Nucleus accumbens (tissue), 56 donors: ENCODE measurements around the gene RNF220.
A peak's percentile ranks its signal among the peaks of the same experiment; 100 is the strongest.

Source experiments
- DNase-seq, 56 donors: peaks; one replicate each; lab custom pipeline; 2025; lab: John Stamatoyannopoulos, UW

RNF220 gene

DNA sequence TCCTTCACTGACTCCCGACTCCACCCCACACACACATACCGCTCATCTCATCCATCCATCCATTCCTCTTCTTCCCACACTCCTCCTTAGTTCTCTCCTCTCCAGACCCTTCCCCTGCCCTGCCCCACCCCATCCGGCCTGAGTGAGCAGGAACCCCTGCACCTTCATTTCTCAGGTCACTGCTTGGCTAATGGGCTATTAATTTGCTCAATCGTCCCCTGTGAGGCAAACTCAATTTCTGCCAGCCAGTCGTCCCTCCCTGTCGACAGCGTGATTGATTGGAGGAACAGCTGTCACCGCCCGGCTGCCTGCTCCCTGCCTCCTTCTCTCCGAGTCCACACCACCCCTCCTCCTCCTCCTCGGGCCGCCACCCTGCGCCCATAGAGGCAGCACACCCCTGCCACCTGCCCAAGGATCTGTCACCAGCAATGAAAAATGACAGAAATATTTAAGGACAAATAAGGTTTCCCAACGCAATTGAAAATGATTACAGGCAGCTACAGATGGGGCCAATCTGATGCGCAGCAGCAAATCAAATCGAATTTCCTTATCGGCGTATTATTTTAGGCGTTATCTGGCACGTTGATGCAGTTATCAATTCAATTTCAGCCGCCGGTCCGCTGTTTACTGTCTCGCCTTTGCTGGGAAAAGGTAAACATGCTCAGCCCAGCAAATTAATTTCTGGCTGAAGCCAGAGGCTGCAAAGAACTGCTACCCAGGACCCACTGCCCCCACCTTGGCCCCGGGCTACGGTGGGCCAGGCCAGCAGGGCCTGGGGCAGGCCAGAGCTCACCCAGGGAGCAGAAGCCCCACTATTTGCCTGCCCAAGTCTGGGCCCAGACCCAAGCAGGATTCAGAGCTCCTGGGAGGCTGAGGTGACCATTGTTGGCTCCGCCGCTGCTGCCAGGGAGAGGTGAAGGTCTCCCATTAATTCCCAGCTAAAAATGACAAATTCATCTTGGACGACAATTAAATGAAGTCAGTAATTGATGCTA is 197.9 kb downstream of the RNF220 start:
- peak in 2 of 56 donors; percentile 15 to 16 for DNase-seq

DNA sequence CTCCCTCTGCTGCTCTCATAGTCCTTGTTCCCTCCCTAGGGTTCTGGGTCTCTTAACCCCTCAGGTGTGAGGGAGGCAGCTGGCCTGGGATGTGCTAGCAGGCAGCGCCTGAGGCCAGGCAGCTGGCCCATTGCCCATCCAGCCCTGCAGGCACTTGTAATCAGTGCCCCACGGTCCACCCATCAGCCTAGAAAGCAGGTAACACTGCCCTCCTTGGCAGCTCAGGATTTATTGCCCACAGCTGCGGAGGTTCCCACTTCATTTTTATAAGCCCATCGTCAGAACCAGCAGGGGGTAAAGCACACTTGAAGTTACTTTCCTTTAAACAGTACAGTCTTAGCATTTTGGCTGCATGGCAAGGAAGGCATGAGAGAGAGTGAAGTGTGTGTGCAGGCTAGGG is 198.7 kb downstream of the RNF220 start:
- DNase-seq: no peak

DNA sequence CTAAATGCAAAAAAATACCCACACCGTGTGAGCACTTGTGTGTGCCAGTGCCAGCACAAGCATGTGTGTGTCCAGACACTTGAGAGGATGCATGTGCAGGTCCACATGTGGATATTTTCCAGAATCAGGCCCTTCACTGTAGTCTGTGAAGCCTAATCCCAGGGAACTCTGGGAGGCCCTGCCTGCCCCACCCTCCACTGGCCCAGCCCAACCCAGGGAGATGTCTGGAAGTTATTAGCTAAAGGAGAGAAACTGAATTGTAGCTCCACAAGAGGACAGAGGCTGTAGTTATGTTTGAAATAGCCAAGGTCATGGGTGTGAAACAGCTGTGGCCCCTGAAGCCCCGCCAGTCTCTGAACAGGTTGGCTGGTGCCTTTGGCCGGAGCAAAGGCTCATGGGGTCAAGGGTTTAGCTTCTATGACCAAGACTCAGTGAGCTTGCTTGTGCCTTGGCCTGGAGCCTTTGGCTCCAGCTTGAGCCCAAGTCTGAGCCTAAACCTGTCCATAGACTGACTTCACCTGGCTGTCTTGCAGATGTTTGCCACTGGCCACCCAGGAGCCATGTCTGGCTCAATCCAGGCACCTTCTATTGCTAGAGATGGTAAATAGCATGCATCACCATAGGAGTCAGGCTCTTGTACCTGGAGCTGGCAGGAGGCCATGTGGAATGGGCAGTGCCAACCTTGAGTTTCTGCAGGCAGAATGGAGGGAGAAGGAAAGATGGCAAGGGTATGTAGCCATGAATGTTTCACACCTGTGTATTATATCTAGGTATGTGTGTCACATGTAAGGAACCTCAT is 199.3 kb downstream of the RNF220 start:
- no peak for DNase-seq

DNA sequence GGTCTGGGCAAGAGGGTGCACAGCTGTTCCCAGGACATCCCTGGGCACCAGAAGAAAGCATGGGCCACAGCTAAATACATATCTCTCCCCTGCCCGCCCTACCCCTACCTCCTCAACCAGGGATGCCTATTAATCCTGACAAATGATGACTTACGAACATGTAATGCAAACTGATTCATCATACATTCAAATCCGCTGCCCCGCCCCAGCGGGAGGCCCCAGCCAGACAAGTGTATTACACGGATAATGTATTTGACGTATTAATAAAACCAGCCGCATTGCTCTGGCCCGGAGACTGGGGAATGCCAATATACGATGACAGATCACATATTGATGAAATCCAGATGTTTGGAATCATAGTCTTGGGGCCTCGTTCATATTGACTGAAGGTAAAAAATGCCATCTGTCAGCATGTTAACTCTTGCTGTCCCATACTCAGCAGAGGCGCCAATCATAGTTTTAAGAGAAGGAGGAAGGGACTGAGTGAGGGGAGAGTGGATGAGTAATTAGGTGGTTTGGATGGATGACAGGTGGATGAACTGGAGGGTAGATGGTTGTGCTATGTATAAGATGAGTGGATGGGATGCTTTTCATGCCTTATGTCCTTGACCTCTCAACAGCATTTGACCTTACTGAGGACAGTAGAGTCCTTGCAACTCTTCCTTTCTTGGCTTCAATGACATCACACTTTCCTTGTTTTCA is 201.0 kb downstream of the RNF220 start:
- DNase-seq: no peak

DNA sequence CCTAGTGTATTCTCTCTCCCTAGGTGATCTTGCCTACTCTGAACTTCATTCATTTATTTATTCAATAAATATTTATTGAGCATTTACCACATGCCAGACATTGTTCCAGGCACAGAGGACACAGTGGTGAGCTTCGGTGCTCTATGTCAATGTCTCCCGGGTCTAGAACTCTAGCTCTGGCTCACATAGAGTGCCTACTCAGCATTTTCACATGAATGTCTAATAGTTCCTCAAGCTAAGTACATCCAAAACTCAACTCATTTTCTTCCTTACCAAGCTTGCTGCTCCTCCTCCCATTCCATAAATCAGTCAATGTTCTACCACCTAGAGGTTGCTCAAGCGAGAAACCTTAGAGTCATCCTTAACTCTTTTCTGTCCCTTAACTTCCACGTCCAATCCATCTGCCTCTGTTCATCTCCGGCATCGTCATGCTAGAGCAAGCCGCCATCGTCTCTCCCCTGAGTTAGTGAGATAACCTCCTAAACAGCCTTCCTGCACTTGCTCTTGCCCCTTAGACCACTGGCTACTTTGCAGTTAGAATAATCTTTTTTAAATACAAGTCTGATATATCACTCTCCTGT is 201.7 kb downstream of the RNF220 start:
- DNase-seq: no peak

DNA sequence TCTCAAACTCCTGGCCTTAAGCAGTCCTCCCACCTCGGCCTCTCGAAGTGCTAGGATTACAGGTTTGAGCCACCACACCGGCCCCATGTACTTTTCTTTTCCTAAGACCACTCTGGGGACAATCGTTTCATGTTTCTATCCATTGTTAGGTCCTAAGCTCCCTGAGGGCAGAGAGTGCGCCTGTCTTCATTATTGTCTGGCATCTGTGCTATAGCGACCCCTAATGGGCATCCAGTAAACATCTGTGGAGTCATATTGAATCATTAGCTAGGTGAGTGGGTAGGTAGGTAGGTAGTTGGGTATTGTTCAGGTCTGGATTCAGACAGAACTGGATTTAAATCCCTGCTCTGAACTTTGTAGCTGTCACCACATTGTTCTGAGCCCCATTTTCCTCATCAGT is 203.1 kb downstream of the RNF220 start:
- no peak for DNase-seq

DNA sequence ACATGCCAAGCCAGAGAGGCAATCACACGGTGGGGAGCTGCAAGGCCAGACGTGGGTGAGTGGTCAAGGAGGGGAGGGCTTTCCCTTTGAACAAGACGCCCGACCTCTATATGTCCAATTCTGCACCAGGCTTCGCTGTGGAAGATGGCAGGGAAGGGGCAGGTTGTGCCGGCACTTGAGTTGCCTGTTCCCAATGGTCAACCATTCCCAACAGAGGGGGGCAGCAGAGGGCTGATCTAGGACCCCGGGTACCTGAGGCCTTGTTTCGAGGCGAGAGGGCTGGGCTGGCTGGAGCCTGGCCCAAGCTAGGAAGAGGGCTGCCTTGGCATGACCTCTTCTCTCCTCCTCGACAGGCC is 204.3 kb downstream of the RNF220 start:
- peak in 22 of 56 donors; percentile 9 to 67 (median 20) for DNase-seq

DNA sequence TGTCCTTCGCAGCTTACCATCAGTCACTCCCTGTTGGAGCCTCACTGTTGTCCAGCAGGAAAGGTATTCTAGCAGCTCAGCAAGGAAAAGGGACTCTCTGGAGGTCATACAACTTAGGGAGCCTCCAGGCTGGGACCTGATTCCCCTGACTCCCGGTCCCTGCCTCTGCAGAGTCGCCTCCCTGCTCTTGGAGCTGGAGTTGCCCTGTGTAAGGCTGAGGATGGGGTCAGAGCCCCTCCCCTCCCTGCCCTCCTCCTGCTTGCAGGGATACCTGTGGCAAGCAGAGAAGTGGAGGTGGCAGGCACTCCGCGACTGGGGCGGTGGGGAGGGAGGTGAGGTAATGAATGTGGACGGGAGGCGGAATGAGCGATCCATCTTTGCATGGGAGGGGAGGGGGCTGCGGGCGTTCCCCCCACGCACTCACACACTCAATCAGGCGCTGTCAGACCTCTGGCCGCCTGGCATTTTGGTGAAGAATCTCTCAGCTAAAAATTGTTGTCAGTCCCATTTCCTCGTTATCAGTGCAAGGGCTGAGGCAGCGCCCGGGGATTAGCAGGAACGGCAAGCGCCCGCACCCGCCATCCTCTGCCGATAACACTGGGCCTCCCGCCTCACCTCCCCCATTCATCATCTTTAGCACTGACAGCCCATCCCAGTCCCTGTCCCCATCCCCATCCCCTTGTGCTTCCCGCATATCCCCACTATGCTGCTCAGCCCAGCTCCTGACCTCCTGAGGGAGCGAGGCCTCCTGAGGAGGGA is 204.9 kb downstream of the RNF220 start:
- DNase-seq: no peak

DNA sequence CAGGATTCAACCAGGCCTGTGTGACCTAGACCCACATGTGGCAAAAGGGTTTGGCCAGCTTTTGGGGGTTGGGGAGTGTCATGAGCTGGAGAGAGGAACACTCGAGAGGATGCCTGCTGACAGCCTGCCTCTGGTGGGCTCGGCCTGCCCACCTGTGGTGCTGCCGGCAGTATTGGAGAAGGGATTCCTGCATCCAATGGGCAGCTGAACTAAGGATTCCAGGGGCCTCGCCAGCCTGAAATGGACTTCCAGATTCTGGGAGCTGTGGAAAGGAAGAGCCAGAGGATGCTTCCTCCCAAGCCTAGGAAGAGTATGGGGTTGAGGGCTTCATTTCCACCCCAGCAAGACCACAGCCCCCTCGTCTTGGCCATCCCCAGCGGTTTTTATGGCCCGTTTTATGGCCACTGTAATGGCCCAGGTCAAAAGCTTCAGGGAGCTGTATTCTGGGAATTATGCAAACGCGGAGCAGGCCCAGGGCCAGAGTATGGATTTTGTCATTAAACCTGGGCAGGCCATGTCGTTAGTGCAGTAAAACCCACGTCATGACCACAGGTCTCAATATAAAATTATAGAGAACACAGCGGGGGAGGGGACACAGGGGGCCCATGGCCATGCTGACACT is 205.6 kb downstream of the RNF220 start:
- no peak for DNase-seq

DNA sequence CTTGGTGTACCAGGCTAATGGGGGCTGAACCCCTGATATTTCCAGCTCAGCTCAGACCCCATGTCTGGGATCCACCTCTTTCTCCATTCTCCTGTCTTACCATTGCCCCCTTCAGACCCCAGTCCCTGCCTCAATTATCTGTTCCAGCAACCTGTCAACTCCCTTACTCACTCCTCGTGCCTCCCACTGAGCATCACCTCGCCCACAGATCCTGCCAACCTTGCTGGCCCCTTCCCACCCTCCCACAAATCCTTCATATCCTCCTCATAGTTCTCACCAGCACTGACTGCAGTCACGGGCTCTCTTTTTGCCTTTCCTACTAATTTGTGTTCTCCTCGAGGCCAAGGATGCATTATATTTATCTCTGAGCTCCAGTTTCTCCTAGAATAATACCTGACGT is 206.4 kb downstream of the RNF220 start:
- no peak for DNase-seq

DNA sequence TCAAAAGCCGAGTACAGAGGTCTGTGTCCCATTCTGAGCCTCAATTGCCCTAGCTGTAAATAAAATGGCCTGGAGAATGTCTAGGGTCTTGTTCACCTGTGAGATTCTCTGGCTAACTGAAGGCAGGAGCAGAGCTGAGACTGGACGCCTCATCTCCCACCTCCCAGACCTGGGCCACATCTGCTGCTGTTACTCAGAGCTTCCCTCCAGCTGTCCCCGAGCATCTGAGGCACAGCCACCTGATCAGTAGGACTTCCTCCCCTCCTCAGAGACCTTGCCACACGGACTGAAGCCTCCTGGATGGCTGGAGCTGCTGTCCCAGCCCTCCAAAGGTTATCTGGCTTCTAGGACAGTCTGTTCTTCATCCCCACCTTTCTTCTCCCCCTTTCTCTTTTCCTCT is 206.8 kb downstream of the RNF220 start:
- DNase-seq: no peak

DNA sequence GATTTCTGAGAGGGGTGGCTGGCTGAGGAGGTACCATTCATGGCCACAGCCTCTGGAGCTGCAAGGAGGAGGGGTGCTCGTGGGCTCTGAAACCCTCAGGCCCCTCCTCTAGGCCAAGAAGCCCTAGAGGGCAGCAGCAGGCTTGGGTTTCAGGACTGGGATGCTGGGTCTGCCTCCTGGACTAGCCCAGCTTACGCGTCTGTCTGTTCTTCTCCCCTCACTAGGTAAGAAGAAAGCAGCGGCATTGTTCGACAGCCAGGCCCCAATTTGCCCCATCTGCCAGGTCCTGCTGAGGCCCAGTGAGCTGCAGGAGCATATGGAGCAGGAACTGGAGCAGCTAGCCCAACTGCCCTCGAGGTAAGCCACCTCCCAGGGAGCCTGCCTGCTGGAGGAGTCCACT is 208.9 kb downstream of the RNF220 start:
- DNase-seq: no peak

DNA sequence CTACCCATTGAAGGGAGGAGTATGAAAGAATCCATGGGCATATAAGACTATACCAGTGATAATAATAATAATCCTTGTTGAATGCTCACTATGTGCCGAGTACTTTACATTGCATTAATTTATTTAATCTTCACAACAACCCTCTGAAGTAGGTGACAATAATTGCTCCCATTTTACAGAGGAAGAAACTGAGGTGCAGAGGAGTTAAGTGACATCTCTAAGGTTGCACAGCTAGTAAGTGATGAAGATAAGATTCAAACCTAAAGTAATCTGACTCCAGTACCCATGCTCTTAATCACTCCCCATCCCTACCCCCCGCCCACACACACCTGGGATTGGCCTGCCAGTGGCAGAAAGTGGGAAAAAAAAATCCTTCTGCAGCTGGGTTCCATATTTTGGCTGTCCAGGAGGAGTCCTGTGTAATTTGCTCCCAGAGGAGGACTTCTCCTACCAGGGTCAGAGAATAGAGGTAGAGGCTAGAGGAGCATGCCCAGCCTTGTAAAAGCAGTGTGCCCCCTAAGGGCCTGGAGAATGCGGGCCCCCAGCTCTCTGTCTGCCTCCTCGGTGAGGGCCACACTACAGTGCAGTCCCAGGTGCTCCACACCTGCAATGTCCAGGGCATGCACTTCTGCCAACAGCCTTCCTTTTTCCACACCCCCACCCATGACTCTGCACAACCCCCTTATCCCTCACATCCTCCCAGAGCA is 211.4 kb downstream of the RNF220 start:
- no peak for DNase-seq

DNA sequence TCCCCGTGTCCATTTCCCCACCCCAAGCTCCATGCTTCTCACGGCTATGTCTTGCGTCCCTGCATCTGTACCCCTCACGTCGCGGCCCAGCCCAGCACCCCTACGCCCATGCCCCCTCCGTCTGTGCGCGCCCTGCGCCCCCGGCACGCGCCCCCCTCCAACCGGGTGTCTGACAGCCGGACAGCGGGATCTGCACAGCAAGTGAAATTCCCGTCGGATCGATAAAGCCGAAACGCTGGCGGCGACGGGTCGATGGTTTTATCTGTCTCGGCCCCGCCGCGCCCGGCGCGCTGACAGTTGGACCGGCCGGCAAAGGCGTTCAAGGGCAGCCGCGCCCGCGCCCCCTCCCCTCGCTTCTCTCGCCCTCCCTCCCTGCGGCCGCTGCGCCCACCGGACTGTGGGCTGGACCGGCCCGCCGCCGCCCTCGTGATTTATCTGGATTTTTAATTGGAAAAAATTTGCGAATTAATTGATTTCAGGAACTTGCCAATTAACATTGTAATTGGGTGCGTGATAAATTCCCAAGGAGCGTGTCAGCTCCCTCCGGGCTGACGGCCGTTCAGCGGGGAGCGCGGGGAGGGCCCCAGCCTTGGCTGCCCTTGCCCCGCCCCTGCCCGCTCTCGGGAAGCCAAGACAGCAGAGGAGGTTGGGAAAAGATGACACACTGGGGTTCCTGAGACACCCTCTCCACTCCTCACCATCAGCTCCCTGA is 212.1 kb downstream of the RNF220 start:
- peak in 1 of 56 donors; percentile 26 for DNase-seq

DNA sequence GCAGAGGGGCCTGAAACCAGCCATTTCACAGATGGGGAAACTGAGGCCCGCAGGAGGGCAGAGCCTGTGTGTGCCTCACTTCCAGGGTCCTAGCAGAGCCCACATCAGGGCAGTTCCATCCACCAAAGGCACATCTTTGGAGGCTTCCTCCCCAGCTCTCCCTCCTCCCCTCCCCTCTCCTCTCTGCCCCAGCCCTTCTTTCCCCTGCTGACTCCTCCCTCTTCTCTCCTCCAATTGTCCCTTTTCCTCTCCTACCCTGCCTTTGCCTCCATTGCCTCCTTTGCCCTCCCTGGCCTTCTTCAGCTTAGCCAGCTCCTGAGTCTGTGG is 212.6 kb downstream of the RNF220 start:
- no peak for DNase-seq

DNA sequence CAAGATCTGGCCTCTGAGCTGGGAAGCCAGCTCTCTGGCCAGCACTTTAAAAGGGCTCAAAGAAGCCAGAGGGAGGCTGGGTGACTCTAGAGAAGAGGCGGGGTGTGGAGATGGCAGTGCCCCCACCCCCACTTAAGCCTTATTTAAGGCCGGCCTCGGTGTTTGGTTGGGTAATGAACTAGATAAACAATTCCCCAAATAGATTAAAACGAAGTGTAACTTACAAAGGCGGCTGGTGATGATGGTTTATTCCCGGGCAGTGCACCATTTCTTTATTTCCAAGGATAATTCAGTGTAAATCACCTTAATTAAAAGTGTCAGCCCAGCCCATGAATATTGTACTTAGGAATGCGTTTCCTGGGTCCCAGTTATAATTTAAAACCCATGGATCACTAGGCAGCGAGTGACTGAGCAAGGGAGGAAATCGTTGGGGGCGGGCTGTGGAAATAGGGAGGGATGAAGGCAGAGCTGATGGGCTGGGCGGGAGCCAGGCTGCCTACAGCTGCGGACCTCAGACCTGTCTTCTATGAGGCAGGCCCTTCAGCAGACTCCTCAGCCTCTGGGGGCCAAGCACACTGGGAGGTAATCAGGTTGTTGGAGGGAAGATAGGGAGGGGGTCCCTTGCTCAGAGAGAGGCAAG is 214.3 kb downstream of the RNF220 start:
- no peak for DNase-seq

DNA sequence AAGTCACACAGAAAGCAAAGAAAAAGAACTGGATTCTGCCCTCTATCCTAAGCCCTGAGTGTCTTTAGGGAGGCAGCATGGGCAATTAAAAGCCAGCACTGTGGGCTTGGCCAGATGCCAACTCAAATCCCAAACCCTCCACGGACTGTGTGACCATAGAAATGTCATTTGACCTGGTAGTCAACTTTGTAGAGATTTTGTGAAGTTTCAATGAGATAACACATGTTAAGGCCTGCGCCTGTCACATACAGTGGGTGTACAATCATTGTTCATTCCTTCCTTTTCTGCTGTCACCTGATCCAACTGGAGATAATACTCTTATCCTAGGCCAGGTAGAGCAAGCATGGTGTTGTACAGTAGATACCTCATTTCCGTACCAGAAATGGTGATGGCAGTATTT is 215.0 kb downstream of the RNF220 start:
- DNase-seq: no peak

DNA sequence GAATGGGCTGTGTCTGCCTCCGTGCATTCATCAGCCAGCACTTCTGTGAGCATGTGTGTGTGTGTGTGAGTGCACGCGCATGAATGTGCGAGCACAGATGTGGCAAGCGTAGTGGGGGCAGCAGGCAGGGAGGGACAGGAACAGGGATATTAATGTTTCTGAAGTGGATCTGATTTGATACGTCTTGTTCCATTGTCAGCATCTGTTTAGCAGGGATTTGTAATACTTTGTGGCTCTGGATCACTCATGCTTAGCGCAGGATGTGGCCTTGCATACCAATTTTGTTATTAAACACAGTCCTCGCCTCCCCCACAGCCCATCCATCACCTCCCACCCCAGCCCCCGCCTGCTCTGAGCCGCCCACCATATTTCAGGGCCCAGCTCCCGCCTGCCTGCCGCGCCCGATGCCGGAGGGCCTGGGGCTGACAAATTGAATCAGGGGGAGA is 216.8 kb downstream of the RNF220 start:
- peak in 2 of 56 donors; percentile 29 to 41 for DNase-seq
